Activated CD8-positive, alpha-beta memory T cell treated with anti-CD3 and anti-CD28 coated beads for 48 hours (primary cell): ENCODE measurements around the gene IFITM2.
"Not testable (repeated sequence)": the region's sequence is repeated elsewhere in the genome, so short reads cannot be mapped to it uniquely, and the experiment has no call there.

Experiments used
- DNase-seq, 3 experiments: peaks; one replicate each; pipeline ENCODE4 v3.0.0-alpha.2; 2020; ENCODE audit warnings: low read depth in 2 of 3, low spot score in 2 of 3

The IFITM2 gene

DNA sequence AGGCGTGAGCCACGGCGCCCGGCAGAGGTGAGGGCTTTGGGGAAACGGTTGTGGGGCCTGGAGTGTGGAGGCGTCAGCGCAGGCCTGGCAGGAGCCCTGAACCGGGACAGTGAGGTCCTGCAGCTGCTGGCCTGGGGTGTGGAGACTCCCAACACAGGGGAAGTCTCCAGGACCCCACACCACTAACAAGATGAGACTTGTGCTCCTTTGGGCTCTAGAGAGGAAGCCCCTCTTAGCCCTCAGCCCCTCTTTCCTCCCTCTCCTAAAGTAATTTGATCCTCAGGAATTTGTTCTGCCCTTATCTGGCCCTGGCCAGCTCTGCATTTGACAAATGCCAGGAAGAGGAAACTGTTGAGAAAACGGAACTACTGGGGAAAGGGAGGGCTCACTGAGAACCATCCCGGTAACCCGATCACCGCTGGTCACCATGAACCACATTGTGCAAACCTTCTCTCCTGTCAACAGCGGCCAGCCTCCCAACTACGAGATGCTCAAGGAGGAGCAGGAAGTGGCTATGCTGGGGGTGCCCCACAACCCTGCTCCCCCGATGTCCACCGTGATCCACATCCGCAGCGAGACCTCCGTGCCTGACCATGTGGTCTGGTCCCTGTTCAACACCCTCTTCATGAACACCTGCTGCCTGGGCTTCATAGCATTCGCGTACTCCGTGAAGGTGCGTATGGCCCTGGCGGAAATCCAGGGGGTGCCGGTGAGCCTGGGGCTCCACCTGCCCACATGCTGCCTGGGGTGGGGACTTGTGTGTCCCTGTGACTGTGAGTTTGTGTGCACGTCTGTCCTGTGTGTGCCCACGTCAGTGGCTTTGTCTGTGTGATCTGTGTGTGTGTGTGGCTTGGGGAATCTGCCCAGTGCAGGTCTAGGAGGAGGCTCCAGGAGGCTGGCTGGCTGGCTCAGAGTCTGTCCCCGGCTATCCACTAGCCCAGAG lies at the start of gene IFITM2:
IFITM2 (plus strand) TSS at position 51 of the 943 bp plus-strand sequence; CDS start at position 428, 377 bp downstream.
- not testable (repeated sequence) for DNase-seq

- no peak for DNase-seq
Observed at GRCh38 chr11:259413-259812, 48.2 kb upstream of the IFITM2 start.

DNA sequence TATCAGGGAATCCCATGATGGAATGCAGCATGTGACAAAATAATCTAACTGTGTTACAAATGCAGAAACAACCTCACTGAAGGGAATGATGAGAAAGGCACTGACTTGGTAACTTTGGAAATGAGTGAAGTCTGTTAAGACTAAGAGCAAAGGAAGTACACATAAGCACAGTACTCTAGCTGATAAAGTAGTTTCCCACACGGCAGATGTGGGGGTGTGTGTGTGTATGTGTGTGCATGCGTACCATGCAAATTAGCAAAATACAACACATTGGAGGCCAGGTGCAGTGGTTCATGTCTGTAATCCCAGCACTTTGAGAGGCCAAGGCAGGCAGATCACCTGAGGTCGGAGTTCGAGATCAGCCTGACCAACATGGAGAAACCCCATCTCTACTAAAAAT lies 46.0 kb upstream of the IFITM2 start:
- no peak for DNase-seq

DNA sequence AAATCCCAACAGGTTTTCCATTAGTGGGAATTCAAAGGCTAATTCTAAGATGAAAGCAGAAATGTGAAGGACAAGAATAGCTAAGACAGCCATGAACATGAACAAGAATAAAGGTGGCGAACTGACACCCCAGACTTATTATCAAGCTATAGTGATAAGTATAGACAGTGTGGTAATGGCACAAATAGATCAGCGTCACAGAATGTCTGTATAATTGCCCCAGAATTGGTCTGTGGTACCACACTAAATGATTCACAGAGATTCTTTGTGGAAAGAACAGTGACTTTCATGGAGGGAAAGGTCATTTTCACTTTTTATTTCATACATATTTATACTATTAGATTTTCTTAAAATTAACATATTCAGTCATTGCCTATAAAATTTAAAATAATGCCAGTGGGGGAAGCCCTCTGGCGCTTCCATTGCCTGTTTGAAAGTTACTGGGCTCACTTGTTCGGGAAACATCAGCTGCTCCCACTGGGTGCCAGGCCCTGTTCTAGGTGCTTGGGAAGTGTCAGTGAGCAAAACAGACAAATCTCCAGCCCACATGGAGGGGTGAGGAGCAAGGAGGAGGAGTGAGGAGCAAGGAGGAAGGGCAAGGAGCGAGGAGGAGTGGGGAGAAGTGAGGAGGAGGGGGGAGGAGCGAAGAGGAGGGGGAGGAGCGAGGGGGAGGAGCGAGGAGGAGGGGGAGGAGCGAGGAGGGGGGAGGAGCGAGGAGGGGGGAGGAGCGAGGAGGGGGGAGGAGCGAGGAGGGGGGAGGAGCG lies 40.8 kb upstream of the IFITM2 start:
- DNase-seq = no peak

DNA sequence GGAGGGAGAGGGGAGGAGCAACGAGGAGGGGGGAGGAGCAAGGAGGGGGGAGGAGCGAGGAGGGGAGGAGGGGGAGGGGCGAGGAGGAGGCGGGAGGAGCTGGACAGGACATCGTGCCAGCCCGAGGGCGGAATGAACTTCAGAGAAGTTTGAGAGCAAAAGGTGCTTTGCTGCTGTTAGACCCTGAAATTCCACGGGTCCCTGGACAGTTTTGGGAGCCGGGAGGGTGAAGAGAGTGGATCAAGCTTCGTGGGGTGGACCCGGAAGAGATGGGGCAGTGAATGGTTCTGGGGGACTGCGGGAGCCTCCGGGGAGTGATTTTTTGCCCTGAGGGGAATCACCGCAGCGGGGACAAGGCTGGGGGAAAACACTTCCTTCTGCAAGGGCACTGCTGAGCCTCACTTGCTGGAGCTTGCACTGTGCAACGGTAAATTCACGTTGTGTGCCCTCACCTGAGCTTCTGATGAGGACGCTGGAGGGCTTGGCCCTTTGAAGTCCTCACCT lies 40.1 kb upstream of the IFITM2 start:
- no peak for DNase-seq

- DNase-seq = not testable (repeated sequence)
Observed at GRCh38 chr11:268716-269145, 38.9 kb upstream of the IFITM2 start.

GRCh38 chr11:269146-269890 lies 38.3 kb upstream of the IFITM2 start:
- no peak for DNase-seq

- DNase-seq = no peak
Observed at GRCh38 chr11:270451-271318, 36.9 kb upstream of the IFITM2 start.

DNA sequence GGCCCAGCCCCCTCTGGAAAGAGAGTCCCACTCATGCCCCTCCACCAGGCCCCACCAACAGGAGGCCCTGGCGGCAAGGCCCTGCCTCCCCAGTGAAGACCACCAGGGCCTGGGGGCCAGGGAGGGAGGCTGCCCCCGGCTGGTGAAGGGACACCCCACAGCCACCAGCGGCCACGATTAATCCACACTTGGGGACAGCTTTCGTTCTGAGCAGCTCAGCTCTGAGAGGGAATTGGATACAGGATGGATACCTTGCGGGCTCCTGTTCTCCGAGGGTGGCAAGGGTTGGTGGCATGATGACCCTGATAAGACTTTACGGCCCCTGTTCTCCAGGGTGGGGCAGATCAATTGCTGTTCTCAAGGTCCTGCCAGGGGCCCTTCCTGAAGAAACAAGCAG lies 36.3 kb upstream of the IFITM2 start:
- DNase-seq = no peak

DNA sequence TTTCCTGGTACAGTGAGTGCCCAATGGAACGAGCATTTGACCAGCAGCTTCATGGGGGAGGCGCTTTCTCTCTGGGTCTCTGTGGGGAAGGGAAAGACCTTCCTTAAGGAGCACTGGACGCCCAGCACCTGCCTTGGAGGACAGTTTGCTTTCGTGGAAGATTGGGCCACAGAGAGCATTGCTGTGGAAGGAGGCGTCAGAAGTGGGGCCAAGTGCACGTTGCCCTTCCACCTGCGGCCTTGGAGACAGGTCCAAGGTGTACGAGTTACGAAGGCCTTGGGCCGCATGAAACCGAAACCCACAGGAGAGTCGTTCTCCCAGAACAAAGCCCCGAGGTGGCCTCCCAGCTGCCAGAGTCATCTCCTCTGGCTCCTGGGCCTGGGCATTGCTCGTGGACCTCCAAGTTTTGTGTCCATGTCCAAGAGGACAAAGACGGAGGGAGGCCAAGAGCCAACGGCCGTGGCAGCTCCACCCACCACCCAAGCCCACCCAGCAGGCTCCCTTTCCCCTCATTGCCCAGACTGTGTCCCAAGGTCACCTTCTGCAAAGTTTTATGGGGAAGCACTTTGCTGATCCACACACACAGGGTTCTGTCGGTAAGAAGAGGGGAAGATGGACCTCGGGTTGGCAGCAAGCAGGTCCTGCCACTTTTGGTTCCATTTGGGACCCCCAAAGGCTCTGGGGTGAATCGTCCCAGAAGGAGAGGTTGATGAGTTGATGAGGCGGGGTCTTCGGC lies 35.3 kb upstream of the IFITM2 start:
- no peak for DNase-seq

- no peak for DNase-seq
Observed at GRCh38 chr11:272931-273198, 34.8 kb upstream of the IFITM2 start.

GRCh38 chr11:276219-276618 lies 31.4 kb upstream of the IFITM2 start:
- DNase-seq = no peak

GRCh38 chr11:278001-278951 lies 29.3 kb upstream of the IFITM2 start, which contains the start of gene NLRP6:
Gene NLRP6 (plus strand): TSS chr11:278407. CDS start chr11:278570, 163 bp downstream.
- DNase-seq = no peak

GRCh38 chr11:279040-279965 lies 28.3 kb upstream of the IFITM2 start:
- DNase-seq = no peak

GRCh38 chr11:279966-280705 lies 27.5 kb upstream of the IFITM2 start:
- DNase-seq = no peak

- DNase-seq = no peak
Observed at GRCh38 chr11:280706-281485, 26.7 kb upstream of the IFITM2 start.
